Stimulated activated CD4-positive, alpha-beta T cell treated with anti-CD3 and anti-CD28 coated beads, TNF-alpha, amount 100 ng/mL, for 24 hours (primary cell): ENCODE results near the gene AANAT.

Source experiments
- DNase-seq, 3 experiments: peaks; one replicate each; pipeline ENCODE4 v3.0.0-alpha.2; 2020; ENCODE audit warnings: low read depth in 3 of 3

Gene AANAT

DNA sequence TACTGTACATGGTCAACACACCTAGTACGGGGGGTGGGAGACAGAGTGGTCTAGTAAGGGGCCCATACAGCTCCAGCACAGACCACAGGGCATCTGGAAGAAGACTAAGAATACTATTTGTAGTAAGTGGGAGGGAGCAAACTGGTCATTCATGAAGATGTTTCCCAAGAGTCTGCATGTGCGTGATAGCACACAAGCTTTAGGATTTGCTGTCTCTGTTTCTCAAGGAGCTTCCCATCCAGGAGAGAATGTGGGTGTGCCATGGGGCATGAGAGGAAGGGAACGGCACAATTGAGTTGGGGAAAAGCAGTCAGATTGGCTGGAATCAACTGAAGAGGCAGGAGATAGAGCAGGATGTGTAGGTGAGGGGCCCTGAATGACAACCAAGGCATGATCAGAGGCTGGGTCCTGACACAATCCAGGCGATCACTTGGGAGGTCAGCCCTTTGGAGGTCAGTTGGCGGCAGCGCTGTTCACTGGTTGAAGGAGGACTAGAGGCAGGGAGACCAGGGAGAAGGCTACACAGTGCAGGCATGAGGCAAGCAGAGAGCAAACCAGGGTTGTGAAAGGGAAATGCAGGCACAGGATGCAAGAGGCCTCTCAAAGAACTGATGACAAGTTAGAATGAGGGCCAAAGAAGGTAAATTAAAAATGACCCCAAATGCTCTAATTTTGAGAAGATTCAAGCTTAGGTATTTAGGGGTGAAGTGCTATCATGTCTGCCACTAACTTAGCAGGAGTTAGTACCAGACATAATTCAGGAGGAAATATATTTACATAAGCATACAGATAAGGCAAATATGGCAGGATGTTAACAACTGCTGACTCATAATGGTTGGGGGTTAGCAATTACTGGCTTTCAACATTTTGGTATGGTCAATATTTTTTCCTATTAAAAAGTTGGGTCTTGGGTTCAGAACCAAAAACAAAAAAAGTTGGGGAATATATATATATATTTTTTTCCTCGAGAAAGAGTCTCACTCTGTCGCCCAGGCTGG lies 24.8 kb upstream of the AANAT start:
- DNase-seq = no peak

DNA sequence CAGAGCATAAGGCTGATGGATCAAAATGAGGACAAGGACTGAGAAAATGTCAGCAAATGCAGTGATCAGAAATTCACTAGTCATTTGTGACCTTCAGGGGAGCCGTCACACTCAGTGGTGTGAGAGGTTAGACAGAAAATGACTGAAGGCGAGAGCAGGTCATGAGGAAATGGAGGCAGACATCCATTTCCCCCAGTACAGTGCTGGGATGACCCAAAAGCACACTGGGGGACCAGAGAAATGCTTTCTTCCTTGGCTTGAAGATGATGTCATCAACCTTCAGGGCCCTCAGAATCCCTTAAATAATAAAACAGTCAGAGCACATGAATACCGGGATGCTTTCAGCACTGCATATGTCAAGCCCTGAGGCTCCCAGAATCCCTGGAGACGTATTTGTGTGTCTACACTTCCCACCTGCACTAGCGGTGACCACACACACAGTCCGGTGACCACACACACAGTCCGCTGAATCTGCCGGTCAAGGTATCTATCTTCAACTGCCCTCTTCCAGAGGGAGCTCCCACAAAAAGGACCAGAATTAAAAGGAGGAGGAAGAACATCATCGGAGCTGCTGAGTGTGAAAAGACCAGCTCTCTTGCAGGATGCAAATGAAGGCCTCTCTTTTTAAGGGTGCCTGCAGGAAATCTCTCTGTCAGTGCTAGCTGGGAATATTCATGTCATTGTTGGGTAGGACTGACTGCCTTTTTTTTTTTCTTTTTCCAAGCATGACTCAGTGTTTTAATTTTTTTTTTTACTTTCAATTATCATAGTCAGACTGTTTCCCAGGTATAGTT lies 22.7 kb upstream of the AANAT start:
- no peak for DNase-seq

DNA sequence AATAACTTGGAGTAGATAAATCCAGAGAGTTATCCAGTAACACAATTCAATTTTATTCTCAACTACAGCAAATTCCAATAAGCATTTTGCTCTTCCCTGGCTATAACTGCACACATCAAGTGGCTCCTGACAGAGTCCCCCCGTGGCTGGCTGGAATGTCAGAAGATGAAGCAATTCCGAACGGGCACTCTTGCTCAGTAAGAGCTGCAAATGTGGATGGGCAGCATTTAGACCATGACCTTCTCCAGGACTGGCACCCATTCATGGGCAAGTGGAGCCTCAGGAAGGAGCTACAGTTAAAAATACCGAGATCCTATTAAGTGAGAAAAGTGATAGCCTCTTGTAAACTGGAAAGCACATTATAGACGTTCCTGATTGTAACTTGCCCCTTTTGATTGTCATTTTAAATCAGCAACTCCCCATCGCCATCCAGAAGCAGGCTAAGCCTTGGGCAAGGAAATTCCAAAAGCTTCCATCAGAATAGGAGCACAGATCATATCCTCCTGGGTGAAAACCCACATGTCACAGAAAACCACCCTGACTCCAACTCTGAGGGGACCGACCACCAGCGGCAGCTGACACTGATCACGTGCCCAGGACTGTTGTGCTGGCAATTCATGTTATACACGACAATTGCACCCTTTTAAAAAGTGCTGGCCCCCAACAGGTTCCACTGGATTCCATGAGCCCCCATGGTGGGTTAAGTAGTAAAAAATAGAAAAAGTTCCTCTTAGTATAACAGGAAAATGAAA lies 21.5 kb upstream of the AANAT start:
- DNase-seq = no peak

DNA sequence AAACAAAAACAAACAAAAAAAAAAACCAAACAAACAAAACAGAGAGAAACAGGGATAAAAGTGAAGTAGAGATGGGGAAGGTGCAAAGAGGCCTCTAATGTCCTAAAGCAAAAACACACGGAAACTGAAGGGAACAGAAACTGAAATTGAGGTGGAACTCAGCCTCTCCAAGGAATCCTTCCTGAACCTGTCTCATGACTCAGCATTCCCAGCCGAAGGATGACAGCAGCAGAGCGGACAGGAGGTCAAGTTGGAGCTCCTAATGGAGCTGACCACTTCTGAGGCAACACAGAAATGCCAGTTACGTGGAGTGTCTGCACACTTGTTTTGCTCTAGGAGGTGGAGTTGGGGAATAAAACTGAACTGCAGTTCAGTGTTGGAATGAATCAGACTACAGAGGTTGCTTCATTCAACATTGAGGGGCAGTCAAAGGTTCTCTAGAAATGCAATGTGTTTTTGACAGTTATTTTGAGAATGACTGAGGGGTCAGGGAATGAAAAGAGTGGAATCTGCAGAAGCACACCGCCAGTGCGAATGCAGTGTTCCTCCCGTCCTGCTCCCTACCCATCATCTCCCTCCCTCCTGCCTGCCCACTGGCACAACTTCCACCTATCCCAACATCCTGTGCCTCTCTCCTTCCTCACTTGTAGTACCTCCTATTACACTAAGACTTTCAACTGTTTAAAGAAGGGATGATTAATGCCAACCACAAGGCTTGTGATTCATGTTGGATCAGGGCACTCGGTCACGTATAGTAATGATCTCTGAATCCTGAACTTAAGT lies 20.8 kb upstream of the AANAT start:
- DNase-seq = no peak

DNA sequence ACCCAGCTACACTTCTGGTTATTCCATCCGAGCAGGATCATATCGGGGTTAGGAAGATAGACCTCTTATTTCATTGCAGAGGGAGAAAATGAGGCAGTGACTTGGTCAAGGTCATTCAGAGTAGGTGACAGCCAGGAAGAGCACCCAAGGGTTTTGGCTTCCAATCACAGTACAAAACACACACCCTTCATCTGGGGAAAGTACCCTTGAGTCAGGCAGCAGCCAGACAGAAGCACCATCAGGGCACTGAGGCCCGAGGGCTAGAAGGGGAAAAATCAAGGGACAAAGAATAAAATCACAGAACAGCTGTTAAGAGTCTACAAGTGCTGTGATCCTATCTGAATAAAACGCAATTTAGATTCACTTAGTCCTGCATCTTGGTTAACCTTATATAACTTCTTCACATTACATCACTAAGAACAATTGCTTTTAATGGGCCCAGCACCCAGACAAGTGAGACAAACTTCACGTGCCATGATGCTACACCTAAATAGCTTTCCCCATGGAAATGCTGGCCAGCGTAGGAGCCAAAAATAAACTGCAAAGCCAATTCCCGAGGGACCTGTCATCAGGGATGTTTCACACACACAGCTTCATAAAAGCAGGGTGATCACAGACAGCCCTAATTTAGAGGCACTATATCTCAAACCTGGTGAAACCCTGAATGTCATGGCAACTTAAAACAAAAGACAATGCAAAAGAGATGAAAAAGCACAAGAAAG lies 19.3 kb upstream of the AANAT start:
- DNase-seq = no peak

DNA sequence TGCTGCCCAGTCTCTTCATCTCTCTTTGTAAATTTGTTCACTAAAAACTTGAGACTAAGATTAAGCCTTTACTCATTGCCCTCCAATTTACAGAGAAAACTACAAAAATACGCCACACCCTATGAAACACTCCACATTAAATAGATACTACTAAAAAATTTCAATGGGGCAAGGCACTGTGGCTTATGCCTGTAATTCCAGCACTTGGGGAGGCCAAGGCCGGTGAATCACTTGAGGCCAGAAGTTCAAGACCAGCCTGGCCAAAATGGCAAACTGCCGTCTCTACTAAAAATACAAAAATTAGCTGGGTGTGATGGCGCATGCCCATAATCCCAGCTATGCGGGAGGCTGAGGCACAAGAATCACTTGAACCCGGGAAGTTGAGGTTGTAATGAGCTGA lies 18.3 kb upstream of the AANAT start:
- no peak for DNase-seq

DNA sequence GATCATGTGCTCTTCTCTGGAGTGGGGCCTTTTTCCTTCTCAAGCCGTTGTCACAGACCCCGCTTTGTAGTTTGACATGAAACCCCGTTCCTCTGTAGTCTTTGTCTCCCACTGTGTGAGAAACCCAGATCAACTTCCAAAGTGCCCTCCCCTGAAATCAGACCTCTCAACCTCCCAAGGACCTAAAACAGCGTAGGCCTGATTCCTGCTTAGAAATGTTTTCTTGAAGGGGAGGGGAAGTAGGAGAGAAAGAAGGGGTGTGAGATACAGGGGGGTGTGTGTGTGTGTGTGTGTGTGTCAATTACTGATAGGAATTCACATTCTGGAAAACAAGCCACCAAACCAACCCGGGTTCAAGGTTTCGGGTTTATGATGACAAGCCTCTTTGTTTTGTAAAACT lies 15.9 kb upstream of the AANAT start:
- no peak for DNase-seq

DNA sequence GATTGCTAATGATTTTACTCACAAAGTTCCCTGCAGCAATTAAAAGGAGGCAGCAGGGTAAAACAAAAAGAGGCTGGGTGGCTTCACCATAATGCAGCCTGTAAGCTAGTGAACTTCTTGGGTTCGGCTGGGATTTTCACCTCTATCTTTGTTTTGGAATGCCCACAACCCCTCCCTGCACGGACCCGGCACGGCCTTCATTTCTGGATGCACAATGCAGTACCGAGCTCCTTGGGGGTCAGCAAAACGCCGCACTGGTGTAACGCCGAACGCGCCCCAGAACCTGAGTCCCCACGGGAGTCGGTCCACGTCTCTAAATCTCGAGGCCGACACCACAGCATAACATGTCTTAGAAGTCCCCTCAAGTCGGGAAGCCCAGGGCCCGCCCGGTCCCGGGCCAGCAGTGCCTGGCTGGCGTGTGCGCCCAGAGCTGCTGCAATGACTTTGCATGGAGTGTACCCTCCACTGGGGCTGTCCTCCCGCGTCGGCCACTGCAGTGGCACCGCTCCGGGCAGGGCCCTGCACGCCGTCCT lies 15.2 kb upstream of the AANAT start:
- DNase-seq = peak in 1 of 3 experiments; percentile 20

DNA sequence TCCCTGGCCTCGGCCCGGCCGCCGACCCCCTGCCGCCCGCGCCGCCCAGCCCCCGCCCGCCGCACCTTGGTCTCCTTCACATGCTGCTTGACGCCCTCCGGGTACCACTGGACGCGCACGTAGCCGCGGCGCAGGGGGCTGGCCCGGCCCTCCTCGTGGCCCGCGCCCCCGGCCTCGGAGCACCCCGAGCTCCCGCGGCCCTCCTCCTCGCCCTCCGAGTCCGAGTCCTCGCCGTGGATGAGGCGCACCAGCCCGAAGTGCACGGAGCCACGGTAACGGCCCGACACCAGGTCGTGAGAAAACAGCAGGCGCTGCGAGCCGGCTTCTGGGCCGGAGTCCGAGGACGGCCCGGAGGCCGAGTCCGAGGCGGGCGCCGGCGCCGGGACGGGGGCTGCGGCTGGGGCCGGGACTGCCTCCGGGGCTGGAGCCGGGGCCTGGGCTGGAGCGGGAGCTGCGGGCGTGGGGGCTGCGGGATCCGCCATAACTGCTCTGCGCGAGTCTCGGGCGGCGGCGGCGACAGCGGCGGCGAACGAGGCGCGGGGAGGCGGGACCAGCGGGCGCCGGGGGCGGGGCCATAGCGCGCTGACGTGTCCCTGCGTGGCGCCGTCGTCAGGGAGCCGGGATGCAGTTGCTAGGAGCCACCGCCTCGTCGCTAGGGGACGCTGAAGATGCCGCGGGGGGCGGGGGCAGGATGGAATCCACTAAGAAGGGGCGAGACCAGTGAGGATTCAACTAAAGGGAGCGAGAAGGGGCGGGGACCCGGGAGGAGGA lies 14.6 kb upstream of the AANAT start, which contains the start of gene UBE2O:
Gene UBE2O (minus strand): TSS at position 493 of the 771 bp plus-strand sequence. CDS start 11 bp downstream, at position 482.
- peak; percentile 80 to 91 (median 86) for DNase-seq

DNA sequence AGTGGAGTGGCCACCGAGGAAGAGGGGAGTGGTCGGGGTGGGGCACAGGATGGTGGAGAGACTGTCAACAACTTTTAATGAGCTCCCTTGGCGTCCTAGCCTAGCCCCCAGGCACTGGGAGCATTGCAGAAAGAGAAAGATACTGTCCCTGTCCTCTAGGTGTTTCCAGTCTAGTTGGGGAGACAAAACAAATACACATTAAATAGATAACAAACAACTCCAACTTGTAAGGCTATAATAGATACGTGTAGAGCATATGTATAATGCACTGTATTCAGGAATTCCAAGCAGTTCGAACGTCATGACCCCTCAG lies 14.0 kb upstream of the AANAT start:
- DNase-seq = no peak

DNA sequence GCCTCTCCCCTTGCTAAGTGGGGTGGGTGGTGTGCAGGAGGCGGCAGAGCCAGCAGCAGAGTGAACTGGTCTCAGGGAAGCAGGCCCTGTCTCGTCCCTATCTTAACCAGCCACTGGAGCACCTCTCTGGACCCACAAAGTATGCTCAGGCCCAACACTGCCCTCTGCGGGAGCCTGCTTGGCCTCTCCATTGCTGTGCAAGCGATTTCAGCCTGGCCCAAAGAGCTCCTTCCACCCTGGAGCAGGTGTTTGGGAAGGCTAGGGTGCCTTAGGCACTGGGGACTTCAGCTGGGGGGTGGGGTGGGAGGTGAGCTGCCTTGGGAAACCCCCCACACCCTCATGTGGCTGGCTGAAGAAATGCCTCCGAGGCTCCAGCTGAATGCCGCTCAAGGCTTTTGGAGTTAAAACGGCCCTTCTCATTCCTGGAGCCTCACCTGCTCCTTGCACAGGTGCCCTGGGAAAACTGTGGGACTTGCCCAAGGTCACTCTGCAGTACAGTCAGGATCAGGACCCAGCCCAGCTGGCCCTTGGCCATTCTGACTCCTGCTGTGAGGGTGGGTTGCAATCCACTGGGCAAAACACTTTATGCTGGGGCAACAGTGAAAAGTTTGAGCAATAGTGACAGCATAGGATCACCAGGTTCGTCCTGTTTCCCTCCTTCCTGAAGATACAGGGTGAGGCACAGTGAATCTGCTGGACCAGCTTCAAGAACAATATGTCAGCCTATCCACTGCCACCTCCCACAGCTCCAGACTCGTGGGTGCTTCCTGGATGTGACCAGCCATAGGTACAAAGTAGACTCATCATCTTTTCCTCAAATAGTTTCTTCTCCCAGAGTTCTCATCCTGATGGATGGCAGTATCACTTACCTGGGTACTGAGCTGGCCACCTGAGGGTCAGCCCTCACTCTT lies 8.6 kb upstream of the AANAT start:
- no peak for DNase-seq

DNA sequence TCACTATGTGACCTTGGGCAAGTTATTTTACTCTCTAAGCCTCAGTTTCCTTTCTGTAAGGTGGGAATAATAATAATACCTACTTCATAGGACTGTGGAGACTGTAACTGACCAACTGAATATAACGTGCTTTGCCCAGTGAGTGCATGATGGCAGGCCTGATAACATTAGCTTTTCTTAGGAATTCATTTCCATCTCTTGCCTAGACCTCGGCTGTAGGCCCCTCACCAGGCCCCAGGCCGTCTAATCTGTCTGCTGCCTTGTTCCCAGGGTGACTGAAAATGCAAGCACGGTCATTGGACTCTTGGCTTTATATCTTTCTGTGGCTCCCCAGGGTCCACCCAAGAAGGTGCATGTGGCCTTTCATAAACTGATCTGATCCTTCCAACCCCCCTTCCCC lies 7.7 kb upstream of the AANAT start:
- DNase-seq = no peak

DNA sequence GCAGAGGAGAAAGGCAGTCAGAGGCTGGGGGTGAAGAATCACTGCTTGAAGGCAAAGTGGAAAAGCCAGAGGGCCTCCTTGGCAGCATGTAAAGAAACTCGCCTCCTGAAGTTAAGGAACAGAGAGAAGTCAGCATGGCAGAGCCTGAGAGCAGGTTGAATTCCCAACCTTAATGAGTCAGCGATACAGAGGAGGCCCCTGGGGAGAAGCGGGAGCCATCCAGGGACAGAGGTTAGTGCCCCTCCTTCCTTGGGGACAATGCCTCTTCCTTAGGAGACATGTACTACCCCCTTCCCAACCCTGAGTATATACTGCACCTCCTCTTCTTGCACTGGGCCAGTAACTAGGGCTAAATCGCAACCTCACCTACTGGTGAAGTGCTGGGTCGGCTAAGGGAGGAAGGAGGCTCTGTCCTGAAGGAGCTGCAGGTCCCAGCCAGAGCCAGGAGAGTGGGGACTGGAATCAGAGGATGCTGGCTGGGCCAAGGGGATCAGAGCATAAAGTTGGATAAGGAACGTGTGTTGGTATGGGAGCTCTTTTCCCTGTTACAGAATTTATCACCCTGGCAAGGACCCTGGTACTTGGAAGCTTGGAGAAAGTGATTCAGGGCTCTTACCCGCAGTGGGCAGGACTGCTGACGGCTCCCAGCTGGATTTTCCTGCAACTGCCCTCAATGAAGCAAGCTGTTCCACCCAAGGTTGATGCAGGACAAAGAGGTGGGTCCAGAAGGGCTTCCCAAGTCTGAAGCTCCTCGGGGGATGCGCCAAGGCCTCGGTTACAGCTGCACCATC lies 5.4 kb upstream of the AANAT start:
- no peak for DNase-seq

DNA sequence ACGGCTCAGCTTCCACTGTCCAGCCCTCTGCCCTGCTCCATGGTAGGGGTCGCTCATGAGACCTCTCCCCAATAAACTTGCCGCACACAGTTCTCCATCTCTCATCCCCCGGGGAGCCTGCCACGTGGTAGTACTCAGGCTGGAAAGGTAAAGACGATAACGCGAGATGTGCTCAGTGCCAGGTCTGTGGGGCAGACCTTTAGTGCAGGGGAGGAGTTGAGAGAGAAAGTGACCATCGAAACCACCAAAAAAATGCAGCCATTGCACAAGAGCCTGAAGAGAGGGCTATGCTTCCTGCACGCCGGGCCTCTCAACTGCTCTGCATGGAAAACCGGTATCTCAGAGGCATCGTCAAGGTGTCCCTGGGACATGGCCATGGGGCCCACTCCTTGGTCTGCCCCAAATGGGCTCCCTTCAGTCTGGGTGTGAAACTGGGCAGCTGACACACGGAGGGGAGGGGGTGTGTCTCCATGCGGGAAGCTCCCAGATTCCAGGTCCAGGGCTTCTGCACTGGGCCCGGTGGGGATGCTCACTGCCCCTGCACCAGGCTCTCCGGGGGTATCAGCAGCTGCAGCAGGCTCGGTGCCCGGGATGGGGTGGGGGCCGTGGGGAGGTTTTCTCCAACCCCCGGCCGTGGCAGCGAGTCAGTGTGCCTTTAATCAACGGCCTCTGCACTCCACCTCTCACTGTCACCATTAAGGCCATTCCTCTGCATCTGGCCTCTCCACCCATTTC lies 4.7 kb upstream of the AANAT start:
- DNase-seq = no peak

DNA sequence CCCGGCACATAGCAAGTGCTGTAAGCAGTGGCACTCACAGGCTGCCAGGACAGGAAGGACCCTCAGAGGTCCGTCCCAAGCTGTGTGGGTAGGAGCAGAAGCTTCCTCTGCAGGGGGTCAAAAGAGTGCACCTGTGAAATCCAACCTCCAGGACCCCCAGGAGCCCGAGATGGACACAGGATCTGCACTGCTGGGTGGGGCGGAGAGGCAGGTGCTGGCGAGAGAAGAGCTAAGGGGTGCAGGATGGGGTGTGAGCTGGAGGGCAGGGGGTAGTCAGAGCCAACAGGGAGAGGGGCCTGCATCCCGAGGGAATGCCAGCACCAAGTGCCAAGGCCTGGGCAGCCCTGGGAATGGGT lies 650 bp upstream of the AANAT start:
- no peak for DNase-seq

DNA sequence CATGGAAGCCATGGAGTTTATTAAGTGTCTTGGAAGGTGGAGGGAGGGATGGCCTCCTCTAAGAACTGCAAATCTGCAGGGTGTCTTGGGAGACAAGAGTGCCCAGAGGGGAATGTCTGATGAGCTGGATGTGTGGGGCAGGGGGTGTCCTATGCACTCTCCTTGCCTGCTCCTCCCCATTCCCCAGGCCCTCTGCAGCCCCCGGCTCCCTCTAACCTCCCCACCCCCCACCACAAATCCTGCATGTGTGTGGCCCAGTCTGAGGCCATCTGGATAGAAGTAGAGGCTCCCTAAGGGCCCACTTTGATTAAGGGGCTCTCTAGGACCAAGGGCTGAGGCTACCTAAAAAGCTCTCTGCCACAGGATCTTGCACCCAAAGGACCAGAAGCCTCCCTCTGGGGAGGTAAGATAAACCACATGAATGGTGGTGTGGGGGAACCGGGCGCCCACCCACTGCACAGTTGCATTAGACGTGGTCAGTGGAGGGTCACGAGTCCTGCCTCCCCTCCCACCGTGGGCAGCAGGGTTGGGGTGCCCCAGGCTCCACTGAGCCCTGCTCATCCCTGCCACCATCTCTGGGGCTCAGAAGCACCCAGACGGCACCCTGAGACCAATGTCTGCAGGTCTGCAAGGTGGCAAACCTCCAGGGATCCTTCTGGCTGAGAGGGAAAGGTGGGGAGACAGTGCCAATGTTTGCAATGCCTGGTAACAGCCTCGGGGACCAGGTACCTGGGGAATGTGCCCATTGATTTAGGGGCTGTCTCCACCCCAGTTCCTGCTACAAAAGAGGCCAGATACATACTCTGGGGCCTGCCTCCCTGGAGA lies 618 bp downstream of the AANAT start:
- DNase-seq = no peak
